ENCODE data around the gene KCNK10. TPM values are rescaled to one million over a fixed set of nuclear protein-coding genes. Genes with fewer than 3 reads are reported as not detected.

The KCNK10 gene
- total RNA-seq, 1 donor from 2014 or later = 0.24 TPM

- no peak for DNase-seq (ENCODE audit: low spot score, unreplicated experiment)
- TF ChIP-seq CTCF (IDR thresholded peaks at IDR 0.05; ENCODE audit: unreplicated experiment) = no peak
- peaks cover 3% of the 10 kb centered on the region for H3K27me3 Mint-ChIP-seq
- no peak overlapping the region for H3K27ac Mint-ChIP-seq
- H3K9me3 Mint-ChIP-seq (ENCODE audit: low read depth) = no peaks in the 10 kb centered on the region
- H3K4me3 Mint-ChIP-seq (ENCODE audit: low read depth) = no peak overlapping the region
- H3K36me3 Mint-ChIP-seq (ENCODE audit: insufficient read depth) = no peaks in the 10 kb centered on the region
- H3K4me1 Mint-ChIP-seq (ENCODE audit: low read depth) = peaks cover 6% of the 10 kb centered on the region
Measured at GRCh38 chr14:88354358-88354757, 31.3 kb upstream of the KCNK10 start.

- DNase-seq (ENCODE audit: low spot score, unreplicated experiment) = no peak
- Mint-ChIP-seq H3K4me1 (ENCODE audit: low read depth) (peaks cover 6% of the 10 kb centered on the region), H3K36me3 (ENCODE audit: insufficient read depth) (no peaks in the 10 kb centered on the region), H3K27ac (peak overlapping the region; percentile 46), H3K9me3 (ENCODE audit: low read depth) (no peaks in the 10 kb centered on the region), H3K27me3 (no peaks in the 10 kb centered on the region), H3K4me3 (ENCODE audit: low read depth) (no peak overlapping the region)
- no peak for TF ChIP-seq CTCF (IDR thresholded peaks at IDR 0.05; ENCODE audit: unreplicated experiment)
Measured at GRCh38 chr14:88352698-88353097, 29.6 kb upstream of the KCNK10 start.

- peaks cover 6% of the 10 kb centered on the region for H3K4me1 Mint-ChIP-seq (ENCODE audit: low read depth)
- no peak for TF ChIP-seq CTCF (IDR thresholded peaks at IDR 0.05; ENCODE audit: unreplicated experiment)
- no peaks in the 10 kb centered on the region for H3K36me3 Mint-ChIP-seq (ENCODE audit: insufficient read depth)
- no peaks in the 10 kb centered on the region for H3K27me3 Mint-ChIP-seq
- H3K27ac Mint-ChIP-seq = no peak overlapping the region
- H3K4me3 Mint-ChIP-seq (ENCODE audit: low read depth) = no peak overlapping the region
- DNase-seq (ENCODE audit: low spot score, unreplicated experiment) = no peak
- H3K9me3 Mint-ChIP-seq (ENCODE audit: low read depth) = no peaks in the 10 kb centered on the region
Measured at GRCh38 chr14:88351966-88352691, 29.1 kb upstream of the KCNK10 start.

DNA sequence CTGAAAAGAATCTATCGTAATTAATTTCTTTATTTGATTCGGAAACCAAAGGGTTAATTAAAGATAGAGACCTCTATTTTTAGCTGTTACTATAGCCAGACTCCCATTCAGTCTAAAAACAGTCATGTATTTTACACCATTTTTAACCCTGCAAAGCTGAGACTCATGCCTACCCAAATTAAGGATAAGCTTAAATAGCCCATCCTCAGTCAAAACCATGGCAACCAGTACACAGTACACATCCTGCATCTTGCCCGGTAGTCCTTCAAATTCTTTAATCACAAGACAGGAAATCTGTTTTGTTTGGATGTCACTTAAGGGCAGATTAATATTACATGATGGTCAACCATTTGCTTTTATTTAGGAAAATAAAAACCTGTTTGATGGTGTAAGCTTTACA is 25.5 kb upstream of the KCNK10 start:
- Mint-ChIP-seq H3K9me3 (ENCODE audit: low read depth) (no peaks in the 10 kb centered on the region), H3K4me3 (ENCODE audit: low read depth) (no peak overlapping the region), H3K36me3 (ENCODE audit: insufficient read depth) (no peaks in the 10 kb centered on the region), H3K4me1 (ENCODE audit: low read depth) (peaks cover 6% of the 10 kb centered on the region), H3K27me3 (no peaks in the 10 kb centered on the region), H3K27ac (no peak overlapping the region)
- TF ChIP-seq CTCF (IDR thresholded peaks at IDR 0.05; ENCODE audit: unreplicated experiment) = no peak
- DNase-seq (ENCODE audit: low spot score, unreplicated experiment) = no peak

- TF ChIP-seq CTCF (IDR thresholded peaks at IDR 0.05; ENCODE audit: unreplicated experiment) = no peak
- no peak for DNase-seq (ENCODE audit: low spot score, unreplicated experiment)
- no peaks in the 10 kb centered on the region for H3K36me3 Mint-ChIP-seq (ENCODE audit: insufficient read depth)
- H3K27ac Mint-ChIP-seq = no peak overlapping the region
- H3K4me3 Mint-ChIP-seq (ENCODE audit: low read depth) = no peak overlapping the region
- H3K27me3 Mint-ChIP-seq = no peaks in the 10 kb centered on the region
- no peaks in the 10 kb centered on the region for H3K4me1 Mint-ChIP-seq (ENCODE audit: low read depth)
- no peaks in the 10 kb centered on the region for H3K9me3 Mint-ChIP-seq (ENCODE audit: low read depth)
Measured at GRCh38 chr14:88346048-88346639, 23.1 kb upstream of the KCNK10 start.

Data from progenitor cell of endocrine pancreas (in vitro differentiated cells).